CMK (cell line): ENCODE measurements around the gene C6orf89.
"Not testable (repeated sequence)": the region's sequence is repeated elsewhere in the genome, so short reads cannot be mapped to it uniquely, and the experiment has no call there.

Experiments
- DNase-seq: peaks from one replicate; pipeline ENCODE4 v3.0.0-alpha.2; 2010; ENCODE audit warnings: low read depth

The C6orf89 gene

GRCh38 chr6:36947570-36948351 is 62.0 kb downstream of the C6orf89 start:
- DNase-seq, result no peak

GRCh38 chr6:36949076-36949475 is 63.3 kb downstream of the C6orf89 start:
- DNase-seq, result not testable (repeated sequence)

DNA sequence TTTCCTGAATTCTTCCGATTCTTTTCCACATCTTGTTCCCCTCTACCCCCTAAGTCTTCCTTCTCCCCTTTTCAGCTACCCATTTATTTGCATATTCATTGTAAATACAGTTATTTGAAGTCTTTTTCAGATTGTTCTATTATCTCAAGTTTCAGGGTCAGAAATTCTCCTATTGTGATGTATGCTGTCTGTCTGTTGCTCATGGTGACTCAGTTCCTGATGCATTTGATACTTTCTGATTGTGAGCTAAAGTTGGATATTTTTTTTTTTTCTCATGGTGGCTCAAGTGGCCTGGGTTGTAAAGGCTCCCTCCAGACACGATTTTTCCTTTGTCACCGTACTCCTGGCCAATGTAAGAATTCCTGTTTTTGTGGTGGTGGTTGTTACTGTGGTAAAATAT is 63.9 kb downstream of the C6orf89 start:
- no peak for DNase-seq

GRCh38 chr6:36953931-36954261 is 68.1 kb downstream of the C6orf89 start:
- DNase-seq, result no peak

- DNase-seq, result peak; percentile 97
Measured at GRCh38 chr6:36954262-36954931, 68.6 kb downstream of the C6orf89 start, which contains the start of gene PI16. Gene PI16 (plus strand): TSS chr6:36954738. CDS start chr6:36954761, 23 bp downstream.

GRCh38 chr6:36955136-36955535 is 69.4 kb downstream of the C6orf89 start:
- no peak for DNase-seq

- DNase-seq, result no peak
Measured at GRCh38 chr6:36955671-36956445, 70.1 kb downstream of the C6orf89 start.

DNA sequence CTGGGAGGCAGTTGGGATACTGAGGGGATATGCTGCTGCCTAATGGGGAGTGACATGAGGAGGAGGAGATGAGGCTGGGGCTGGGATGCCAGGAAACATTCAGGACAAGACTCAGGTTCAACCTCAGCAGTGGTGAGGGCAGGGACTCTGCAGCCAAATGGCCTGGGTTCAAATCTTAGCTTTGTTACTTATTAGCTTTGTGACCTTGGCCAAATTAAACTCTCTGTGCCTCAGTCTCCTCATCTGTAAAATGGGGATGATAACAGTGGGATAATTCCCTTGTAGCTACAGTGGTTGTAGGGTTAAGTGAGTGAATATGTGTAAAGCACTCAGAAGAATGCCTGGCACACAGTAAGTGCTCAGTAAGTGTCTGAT is 70.7 kb downstream of the C6orf89 start:
- no peak for DNase-seq

GRCh38 chr6:36957773-36958271 is 72.1 kb downstream of the C6orf89 start:
- no peak for DNase-seq

- no peak for DNase-seq
Measured at GRCh38 chr6:36958775-36959554, 73.2 kb downstream of the C6orf89 start.

DNA sequence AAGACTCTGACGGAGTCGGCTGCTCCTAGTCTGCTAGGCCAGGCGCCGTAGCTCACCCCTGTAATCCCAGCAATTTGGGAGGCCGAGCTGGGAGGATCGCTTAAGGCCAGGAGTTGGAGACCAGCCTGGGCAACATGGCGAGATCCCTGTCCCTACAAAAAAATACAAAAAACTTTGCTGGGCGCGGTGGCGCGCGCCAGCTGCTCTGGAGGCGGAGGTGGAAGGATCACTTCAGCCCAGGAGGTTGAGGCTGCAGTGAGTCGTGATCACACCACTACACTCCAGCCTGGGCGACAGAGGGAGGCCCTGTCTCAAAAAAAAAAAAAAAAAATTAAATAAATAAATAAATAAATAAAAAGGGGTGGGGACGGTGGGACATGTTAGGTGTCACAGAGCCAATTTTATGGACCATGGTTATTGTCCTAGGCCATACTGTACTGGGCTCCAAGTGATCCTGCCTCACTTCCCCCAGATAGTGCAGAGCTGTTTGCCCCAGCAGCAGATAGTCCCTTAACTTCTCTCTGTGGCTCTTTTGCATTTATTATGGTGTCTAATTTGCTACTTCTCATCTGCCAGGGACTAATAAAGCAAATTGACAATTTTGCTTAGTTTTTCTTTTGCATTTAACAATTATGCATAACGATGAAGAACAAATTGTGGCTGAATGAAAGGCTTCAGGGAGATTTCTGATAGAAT is 74.0 kb downstream of the C6orf89 start:
- DNase-seq, result no peak

GRCh38 chr6:36961441-36962435 is 76.0 kb downstream of the C6orf89 start:
- no peak for DNase-seq

DNA sequence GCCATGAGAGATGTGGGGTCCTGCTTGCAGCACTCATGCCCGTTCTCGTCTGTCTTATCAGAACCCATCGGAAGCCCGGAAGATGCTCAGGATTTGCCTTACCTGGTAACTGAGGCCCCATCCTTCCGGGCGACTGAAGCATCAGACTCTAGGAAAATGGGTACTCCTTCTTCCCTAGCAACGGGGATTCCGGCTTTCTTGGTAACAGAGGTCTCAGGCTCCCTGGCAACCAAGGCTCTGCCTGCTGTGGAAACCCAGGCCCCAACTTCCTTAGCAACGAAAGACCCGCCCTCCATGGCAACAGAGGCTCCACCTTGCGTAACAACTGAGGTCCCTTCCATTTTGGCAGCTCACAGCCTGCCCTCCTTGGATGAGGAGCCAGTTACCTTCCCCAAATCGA is 77.1 kb downstream of the C6orf89 start:
- DNase-seq, result no peak

- no peak for DNase-seq
Measured at GRCh38 chr6:36963451-36964290, 77.9 kb downstream of the C6orf89 start.

DNA sequence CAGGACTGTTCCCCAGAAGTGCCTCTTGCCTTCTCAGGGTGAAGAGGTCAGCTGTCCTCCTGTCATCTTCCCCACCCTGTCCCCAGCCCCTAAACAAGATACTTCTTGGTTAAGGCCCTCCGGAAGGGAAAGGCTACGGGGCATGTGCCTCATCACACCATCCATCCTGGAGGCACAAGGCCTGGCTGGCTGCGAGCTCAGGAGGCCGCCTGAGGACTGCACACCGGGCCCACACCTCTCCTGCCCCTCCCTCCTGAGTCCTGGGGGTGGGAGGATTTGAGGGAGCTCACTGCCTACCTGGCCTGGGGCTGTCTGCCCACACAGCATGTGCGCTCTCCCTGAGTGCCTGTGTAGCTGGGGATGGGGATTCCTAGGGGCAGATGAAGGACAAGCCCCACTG is 78.6 kb downstream of the C6orf89 start:
- DNase-seq, result no peak

- no peak for DNase-seq
Measured at GRCh38 chr6:36964908-36965307, 79.2 kb downstream of the C6orf89 start.

- DNase-seq, result no peak
Measured at GRCh38 chr6:36967301-36967700, 81.5 kb downstream of the C6orf89 start.

- DNase-seq, result no peak
Measured at GRCh38 chr6:36967757-36968156, 82.0 kb downstream of the C6orf89 start.
